HUDEP-2 (cell line): Measurements from ENCODE around the gene VASH1.

Experiments
- DNase-seq, 76 experiments: peaks; one replicate each; lab custom pipeline; 2025; ENCODE audit not compliant: unreplicated experiment in 76 of 76; lab: John Stamatoyannopoulos, UW

The VASH1 gene

DNA sequence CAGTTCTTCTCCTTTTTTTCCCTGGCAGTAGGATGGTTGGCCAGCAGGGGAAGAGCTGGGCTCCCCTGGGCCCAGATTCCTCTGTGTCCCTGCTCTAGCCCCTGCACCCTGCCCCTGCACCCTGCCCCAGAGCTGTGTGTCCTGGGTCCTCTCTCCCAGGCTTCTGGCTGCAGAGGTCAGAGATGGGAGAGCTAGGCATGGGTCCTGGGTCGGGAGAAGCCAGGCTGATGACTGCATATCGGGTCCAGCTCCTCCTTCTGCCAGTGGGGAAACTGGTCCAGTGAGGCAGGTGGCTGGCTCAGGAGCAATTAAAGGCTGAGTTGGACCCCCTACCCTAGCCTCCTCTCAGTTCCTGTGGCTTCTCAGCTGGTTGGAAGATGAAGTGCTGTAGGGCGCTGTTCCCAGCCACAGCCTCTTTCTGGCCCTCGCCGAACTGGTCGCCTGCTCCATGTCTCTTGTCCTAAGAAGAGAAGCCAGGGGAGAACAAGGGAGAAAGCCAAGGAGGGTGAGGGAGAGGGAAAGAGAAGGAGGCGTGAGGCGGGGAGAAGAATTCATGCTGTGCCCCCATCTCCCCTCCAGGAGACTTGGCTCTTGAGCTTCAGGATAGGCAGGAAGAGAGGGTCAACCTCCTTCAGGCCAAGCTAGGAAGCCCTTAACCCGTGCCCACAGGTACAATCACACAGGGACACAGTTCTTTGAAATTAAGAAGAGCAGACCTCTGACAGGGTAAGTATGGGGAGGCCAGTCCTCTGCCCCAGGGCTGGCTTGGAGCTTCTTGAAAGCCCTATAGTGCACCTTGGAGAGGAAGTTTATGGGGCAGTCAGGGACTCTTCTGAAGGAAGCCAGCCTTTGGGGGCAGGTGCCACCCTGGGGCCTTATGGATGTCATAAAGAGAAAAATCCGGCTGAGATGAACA lies 9.5 kb downstream of the VASH1 start:
- no peak for DNase-seq

DNA sequence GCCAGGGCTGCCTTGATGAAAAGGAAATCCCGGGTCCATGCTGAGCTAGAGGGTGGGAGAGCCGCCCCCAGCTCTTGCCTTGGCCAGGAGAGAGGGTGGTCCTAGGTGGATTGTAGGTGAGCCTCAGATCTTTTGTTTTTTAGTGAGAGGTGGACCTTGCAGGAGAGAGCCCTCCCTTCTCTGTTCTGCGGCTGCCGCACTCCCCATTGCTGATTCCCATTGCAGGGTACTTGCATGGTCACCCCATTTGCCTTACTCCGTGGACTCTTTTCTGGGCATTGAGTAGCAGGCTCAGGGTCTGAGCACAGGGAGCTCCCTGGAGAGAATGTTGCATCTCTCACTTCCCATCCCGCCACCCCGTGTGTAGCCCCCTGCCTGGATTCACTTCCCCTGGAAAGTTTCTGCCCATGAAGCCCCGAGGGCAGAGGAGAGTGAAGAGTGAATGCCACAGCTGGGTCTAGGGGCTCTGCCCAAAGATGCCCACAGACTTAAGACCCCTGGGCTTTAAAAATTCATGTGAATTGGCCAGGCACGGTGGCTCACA lies 10.2 kb downstream of the VASH1 start:
- no peak for DNase-seq

- no peak for DNase-seq
Observed at GRCh38 chr14:76772300-76773187, 11.3 kb downstream of the VASH1 start.

- peak in 50 of 76 experiments; percentile 1 to 75 (median 40) for DNase-seq
Observed at GRCh38 chr14:76773188-76773885, 12.1 kb downstream of the VASH1 start.

DNA sequence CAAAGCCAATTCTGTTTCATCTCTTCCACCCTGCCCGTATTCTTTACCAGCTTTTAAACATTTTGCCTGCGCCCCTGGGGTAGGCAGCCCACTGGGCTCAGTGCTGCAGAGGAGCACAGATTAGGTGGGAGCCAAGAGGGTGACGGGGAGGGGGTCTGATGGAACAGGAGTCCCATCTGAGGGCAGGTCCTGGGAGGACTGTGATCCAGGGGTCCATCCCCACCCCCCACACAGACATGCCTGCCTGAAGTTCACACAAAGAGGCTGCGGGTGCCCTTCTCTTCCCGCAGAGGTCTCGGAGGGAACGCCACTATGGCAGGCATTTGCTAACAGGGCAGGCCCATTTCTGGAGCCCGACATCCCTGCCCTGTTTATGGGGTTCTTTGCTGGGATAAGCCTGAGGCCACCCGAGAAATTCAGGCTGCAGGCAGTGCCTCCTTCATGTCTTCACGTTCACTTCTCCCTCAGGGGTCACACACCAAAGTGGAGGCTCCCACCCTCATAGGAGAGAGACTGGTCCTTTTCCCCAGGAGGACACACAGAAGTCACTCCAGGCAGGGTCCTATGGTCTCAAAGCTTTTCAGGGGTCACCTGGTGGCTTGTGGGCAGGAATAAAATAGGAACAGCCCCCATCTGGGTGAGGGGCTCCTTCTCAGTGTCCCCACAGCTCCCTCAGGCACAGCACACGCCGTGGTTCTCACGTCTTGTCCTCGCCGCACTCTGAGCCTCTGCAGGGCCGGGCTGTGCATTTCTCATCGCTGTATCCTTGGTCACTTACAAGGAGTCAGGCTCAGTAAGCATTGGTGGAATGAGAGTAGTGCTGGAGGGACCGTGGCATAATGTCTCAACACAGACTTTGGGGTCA lies 12.9 kb downstream of the VASH1 start:
- DNase-seq = no peak

GRCh38 chr14:76774821-76775694 lies 13.8 kb downstream of the VASH1 start:
- no peak for DNase-seq

GRCh38 chr14:76775695-76776427 lies 14.6 kb downstream of the VASH1 start:
- DNase-seq = no peak

GRCh38 chr14:76776428-76777251 lies 15.4 kb downstream of the VASH1 start:
- peak in 12 of 76 experiments; percentile 1 to 55 (median 9) for DNase-seq

DNA sequence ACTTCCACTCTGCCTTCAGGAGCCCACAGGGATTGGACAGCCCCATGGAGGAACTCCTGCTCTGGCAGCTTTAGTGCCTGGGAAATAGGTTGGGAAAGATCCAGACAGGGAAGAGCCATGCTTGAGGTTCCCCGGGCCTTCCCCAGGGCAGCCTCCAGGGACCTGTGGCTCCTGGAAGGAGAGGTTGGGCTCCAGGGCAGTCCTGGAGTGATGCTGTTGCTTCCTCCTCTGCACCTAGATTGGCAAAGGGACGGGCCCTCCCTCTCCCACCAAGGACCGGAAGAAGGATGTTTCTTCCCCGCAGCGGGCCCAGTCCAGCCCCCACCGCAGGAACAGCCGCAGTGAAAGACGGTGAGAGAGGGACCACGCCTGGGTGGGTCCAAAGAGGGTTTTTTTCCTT lies 16.5 kb downstream of the VASH1 start:
- DNase-seq = no peak

GRCh38 chr14:76778546-76779215 lies 17.4 kb downstream of the VASH1 start:
- DNase-seq = no peak

- no peak for DNase-seq
Observed at GRCh38 chr14:76779221-76780057, 18.2 kb downstream of the VASH1 start.

GRCh38 chr14:76780058-76780345 lies 18.7 kb downstream of the VASH1 start:
- no peak for DNase-seq

- DNase-seq = no peak
Observed at GRCh38 chr14:76780360-76780759, 19.1 kb downstream of the VASH1 start.

GRCh38 chr14:76780875-76781647 lies 19.8 kb downstream of the VASH1 start:
- no peak for DNase-seq

DNA sequence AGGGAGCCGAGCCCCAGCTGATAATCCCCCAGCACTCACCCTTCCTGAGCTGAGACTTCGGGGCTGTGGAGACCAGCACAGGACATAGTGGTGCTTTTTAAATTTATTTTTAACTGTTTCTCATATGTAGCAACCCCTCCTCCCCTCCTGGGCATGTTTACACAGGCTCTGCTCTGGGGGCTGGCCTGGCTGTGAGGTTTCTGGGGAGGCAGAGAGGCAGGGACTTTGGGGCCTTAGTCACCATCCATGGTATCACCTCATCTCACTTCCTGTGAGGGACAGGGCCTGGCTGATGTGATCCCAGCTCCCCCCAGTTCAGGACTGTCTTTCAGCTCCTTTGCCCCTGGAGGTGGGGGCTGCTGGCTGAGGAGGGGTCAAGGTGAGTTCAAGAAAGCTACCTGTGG lies 20.4 kb downstream of the VASH1 start:
- no peak for DNase-seq
